A375 (cell line): ENCODE data around the gene GPR32. TPM values are rescaled to one million over a fixed set of nuclear protein-coding genes. Genes with fewer than 3 reads are reported as not detected.
A peak's percentile ranks its signal among the peaks of the same experiment; 100 is the strongest.

Source experiments
- small RNA-seq: library from RNA; depleted of rRNA; stranded (forward); fragments of <200 nt; gene quantifications from one replicate; pipeline ENCODE3, GENCODE V24; 2014
- total RNA-seq: library from RNA; depleted of rRNA; stranded (reverse); fragments of >200 nt; shearing (Covaris generic); gene quantifications from 2 replicates; pipeline ENCODE4 v1.2.3, GENCODE V29; 2014; rRNA removed

The GPR32 gene, protein sequence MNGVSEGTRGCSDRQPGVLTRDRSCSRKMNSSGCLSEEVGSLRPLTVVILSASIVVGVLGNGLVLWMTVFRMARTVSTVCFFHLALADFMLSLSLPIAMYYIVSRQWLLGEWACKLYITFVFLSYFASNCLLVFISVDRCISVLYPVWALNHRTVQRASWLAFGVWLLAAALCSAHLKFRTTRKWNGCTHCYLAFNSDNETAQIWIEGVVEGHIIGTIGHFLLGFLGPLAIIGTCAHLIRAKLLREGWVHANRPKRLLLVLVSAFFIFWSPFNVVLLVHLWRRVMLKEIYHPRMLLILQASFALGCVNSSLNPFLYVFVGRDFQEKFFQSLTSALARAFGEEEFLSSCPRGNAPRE
- not detected in 2 replicates for total RNA-seq

DNA sequence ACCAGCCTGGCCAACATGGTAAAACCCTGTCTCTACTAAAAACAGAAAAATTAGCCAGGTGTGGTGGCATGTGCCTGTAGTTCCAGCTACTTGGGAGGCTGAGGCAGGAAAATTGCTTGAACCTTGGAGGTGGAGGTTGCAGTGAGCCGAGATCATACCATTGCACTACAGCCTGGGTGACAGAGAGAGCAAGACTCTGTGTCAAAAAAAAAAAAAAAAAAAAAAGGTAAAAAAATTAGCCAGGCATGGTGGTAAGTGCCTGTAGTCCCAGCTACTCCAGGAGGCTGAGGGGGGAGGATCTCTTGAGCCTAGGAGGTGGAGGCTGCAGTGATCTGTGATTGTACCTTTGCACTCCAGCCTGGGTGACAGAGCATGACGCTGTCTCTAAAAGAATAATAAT lies at the start of gene GPR32:
TSS of gene GPR32 (plus strand) at position 301 of the 400 bp plus-strand sequence. CDS start 137 bp downstream, outside the sequence.

DNA sequence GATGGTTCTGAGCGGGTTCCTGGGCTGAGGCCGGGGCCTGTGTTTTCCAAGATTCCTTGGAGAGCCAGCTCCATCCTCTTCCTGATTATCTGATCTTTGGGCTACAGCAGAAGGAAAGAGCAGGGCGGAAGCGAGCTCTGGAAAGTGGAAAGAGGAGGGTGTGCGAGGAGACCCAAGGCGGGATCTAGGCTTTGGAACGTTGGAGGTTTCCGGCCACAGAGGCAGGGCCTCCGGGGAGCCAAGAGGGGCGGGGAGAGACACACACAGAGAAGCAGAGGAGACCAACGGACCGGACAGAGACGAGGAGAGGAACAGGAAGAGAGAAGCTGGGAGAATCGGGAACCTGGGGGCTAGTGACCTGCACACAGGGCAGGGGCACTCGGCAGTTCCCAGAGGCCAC lies 47.2 kb upstream of the GPR32 start, which contains the start of gene CLEC11A:
TSS of gene CLEC11A (plus strand) at position 296 of the 400 bp plus-strand sequence. CDS start 162 bp downstream, outside the sequence.

DNA sequence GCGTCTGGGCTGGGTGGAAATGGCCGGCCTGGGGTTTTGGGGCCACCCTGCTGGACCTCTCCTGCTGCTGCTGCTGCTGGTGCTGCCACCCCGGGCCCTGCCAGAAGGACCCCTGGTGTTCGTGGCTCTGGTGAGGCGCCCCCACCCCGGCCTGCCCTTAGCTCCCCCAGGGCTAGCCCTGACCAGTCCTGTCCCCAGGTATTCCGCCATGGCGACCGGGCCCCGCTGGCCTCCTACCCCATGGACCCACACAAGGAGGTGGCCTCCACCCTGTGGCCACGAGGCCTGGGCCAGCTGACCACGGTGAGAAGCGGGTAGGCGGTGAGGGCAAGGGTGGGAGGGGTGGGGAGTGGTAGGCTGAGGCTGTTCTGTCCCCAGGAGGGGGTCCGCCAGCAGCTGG lies 20.1 kb downstream of the GPR32 start, which contains the start of gene ACP4:
TSS of gene ACP4 (plus strand) at position 20 of the 400 bp plus-strand sequence. CDS start at position 20, 0 bp downstream.

Small RNAs within 50 kb of the gene (small RNA-seq; reads per million reads assigned to genes)
- 196 reads per million, percentile 97 among the genes with 10 or more reads in this experiment for gene SNORD88A
- not detected for gene SNORD88B
- not detected for gene SNORD88C

Other genes starting within 250 kb of the GPR32 start
- gene LRRC4B, start 202.0 kb upstream of the GPR32 start, total RNA-seq: 7.4 and 8.4 TPM in 2 replicates
- 0.60 and 0.61 TPM in 2 replicates for gene SYT3, start 130.6 kb upstream of the GPR32 start, total RNA-seq
- gene C19orf81, start 121.0 kb upstream of the GPR32 start, total RNA-seq: 5.2 and 13.8 TPM in 2 replicates
- gene SHANK1, start 50.7 kb upstream of the GPR32 start, total RNA-seq: 0.77 and 1.4 TPM in 2 replicates
- gene CLEC11A, start 47.1 kb upstream of the GPR32 start, total RNA-seq: 17.3 and 17.7 TPM in 2 replicates
- not detected in 2 replicates for gene ACP4, start 20.0 kb downstream of the GPR32 start, total RNA-seq
- not detected in 2 replicates for gene KLK1, start 53.3 kb downstream of the GPR32 start, total RNA-seq
- not detected in 2 replicates for gene KLK15, start 63.1 kb downstream of the GPR32 start, total RNA-seq
- gene KLK3, start 84.5 kb downstream of the GPR32 start, total RNA-seq: not detected in 2 replicates
- gene KLK2, start 103.0 kb downstream of the GPR32 start, total RNA-seq: 0.50 and 1.5 TPM in 2 replicates
- gene KLK4, start 140.9 kb downstream of the GPR32 start, total RNA-seq: not detected in 2 replicates
- not detected in 2 replicates for gene KLK5, start 182.6 kb downstream of the GPR32 start, total RNA-seq
- 0.94 and 1.6 TPM in 2 replicates for gene KLK6, start 199.1 kb downstream of the GPR32 start, total RNA-seq
- not detected in 2 replicates for gene KLK7, start 213.5 kb downstream of the GPR32 start, total RNA-seq
- not detected in 2 replicates for gene KLK8, start 231.1 kb downstream of the GPR32 start, total RNA-seq
- gene KLK10, start 249.2 kb downstream of the GPR32 start, total RNA-seq: not detected in 2 replicates